Left ventricle myocardium inferior (tissue), 1 donor: ENCODE results near the gene PRKD3. TPM values are rescaled to one million over a fixed set of nuclear protein-coding genes. Genes with fewer than 3 reads are reported as not detected.

Source experiments
- DNase-seq: peaks from one replicate; pipeline ENCODE4 v3.0.0-alpha.2; 2020
- H3K27ac ChIP-seq: fragments of 200-600 bp; replicated peaks from 2 replicates; pipeline ENCODE4 v1.8.0; 2021
- H3K27me3 ChIP-seq: fragments of 200-600 bp; 2 replicates; pipeline ENCODE4 v1.8.0; 2021; ENCODE audit warnings: low read depth
- H3K36me3 ChIP-seq: fragments of 200-600 bp; 2 replicates; pipeline ENCODE4 v1.8.0; 2021
- H3K4me1 ChIP-seq: fragments of 200-600 bp; 2 replicates; pipeline ENCODE4 v1.8.0; 2021
- H3K4me3 ChIP-seq: fragments of 200-600 bp; 2 replicates; pipeline ENCODE4 v1.8.0; 2021; ENCODE audit warnings: mild to moderate bottlenecking, moderate library complexity
- H3K9me3 ChIP-seq: fragments of 200-600 bp; replicated peaks from 2 replicates; pipeline ENCODE4 v1.8.0; 2021
- CTCF ChIP-seq: fragments of 200-600 bp; IDR thresholded peaks from 2 replicates; pipeline ENCODE4 v1.8.0; 2021; ENCODE audit warnings: antibody characterized with exemption, mild to moderate bottlenecking, borderline replicate concordance
- intact Hi-C: fragments of 100-400 bp; cut with micrococcal nuclease; formaldehyde crosslinking; loops from one replicate; pipeline ENCODE4 v1.11.0; 2022
- long read RNA-seq: library from polyadenylated mRNA; unstranded; transcript quantifications from one replicate; pipeline ENCODE4 v2.0.0, GENCODE V29; 2021
- total RNA-seq: library from RNA; stranded (reverse); fragmentation: NEBNext Ultra II Directional; extraction: Animal tissue kit (Norgen Biotek cat#: 25700); gene quantifications from one replicate; pipeline ENCODE4 v1.2.1, GENCODE V29; 2021
- donor health status: DM: no; HTN: yes; CAD: no; lungs with severe emphysema.

The PRKD3 gene
- total RNA-seq: 14.8 TPM
- long read RNA-seq, partial matches to known transcripts: 2 of 4 reads
- long read RNA-seq, other reads (novel, unspliced or antisense): 2 of 4 reads

- DNase-seq: peak; percentile 49
- intact Hi-C loops: no loop called here
- peak within 1 kb of the TSS; percentile 93 for H3K27ac ChIP-seq
- H3K27me3 ChIP-seq: no peaks in the 10 kb centered on the region
- no peaks in the 10 kb centered on the region for H3K36me3 ChIP-seq
- H3K4me3 ChIP-seq: peak within 1 kb of the TSS; percentile 89
- H3K4me1 ChIP-seq: peaks cover 48% of the 10 kb centered on the region
- no peaks in the 10 kb centered on the region for H3K9me3 ChIP-seq
- no peak for TF ChIP-seq CTCF
These were observed at the start of gene PRKD3 for GRCh38 chr2:37324786-37325624. TSS of gene PRKD3 (minus strand) at chr2:37324833. CDS start at chr2:37316524, 8,309 bp downstream.

GRCh38 chr2:37372000-37372399, 47.4 kb upstream of the PRKD3 start:
- Histone ChIP-seq H3K36me3 (no peaks in the 10 kb centered on the region), H3K4me1 (no peaks in the 10 kb centered on the region), H3K4me3 (no peak overlapping the region), H3K9me3 (no peaks in the 10 kb centered on the region), H3K27ac (no peak overlapping the region), H3K27me3 (no peaks in the 10 kb centered on the region)
- no peak for TF ChIP-seq CTCF
- intact Hi-C loops: no loop called here
- no peak for DNase-seq

GRCh38 chr2:37370666-37371065, 46.0 kb upstream of the PRKD3 start:
- no peak for TF ChIP-seq CTCF
- no peak overlapping the region for H3K27ac ChIP-seq
- no peaks in the 10 kb centered on the region for H3K27me3 ChIP-seq
- intact Hi-C loops: no loop called here
- H3K4me3 ChIP-seq: no peak overlapping the region
- no peak for DNase-seq
- H3K36me3 ChIP-seq: no peaks in the 10 kb centered on the region
- H3K4me1 ChIP-seq: no peaks in the 10 kb centered on the region
- no peaks in the 10 kb centered on the region for H3K9me3 ChIP-seq

GRCh38 chr2:37367984-37368383, 43.4 kb upstream of the PRKD3 start:
- no peak for DNase-seq
- intact Hi-C loops: no loop called here
- no peak overlapping the region for H3K27ac ChIP-seq

GRCh38 chr2:37367310-37367709, 42.7 kb upstream of the PRKD3 start:
- no peaks in the 10 kb centered on the region for H3K4me1 ChIP-seq
- intact Hi-C loops: no loop called here
- DNase-seq: no peak
- no peaks in the 10 kb centered on the region for H3K9me3 ChIP-seq
- TF ChIP-seq CTCF: no peak
- H3K36me3 ChIP-seq: no peaks in the 10 kb centered on the region
- no peak overlapping the region for H3K27ac ChIP-seq
- H3K27me3 ChIP-seq: no peaks in the 10 kb centered on the region
- no peak overlapping the region for H3K4me3 ChIP-seq

More at GRCh38 chr2:37367984-37368383, 43.4 kb upstream of the PRKD3 start:
- no peaks in the 10 kb centered on the region for H3K36me3 ChIP-seq
- H3K9me3 ChIP-seq: no peaks in the 10 kb centered on the region
- no peaks in the 10 kb centered on the region for H3K27me3 ChIP-seq
- H3K4me1 ChIP-seq: no peaks in the 10 kb centered on the region
- no peak overlapping the region for H3K4me3 ChIP-seq
- no peak for TF ChIP-seq CTCF
